ENCODE data around the gene MUTYH. TPM values are rescaled to one million over a fixed set of nuclear protein-coding genes. Genes with fewer than 3 reads are reported as not detected.

Gene MUTYH
- total RNA-seq, 3 donors from 2014 or later (not counting 1 experiment from before 2014, with no cell fraction given): 44.0 to 55.6 (median 51.5) TPM

DNA sequence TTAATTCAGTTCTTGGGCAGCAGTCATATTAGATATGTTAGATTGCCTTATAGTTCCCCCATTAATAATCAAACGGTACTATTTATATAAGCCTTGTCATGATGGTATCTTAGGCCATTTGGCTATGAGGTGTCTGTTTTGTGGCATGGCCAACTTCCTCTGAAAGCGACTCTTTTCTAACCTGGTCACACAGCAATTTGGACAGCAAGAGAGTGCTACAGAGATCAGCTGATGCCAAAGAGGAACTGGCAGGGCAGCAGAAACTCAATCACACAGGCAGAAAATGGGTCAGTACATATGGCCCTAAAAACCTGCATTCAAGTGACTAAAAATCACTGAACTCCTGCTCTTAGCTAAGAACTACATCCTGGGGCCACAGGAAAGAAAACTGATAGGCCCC, 13.4 kb upstream of the MUTYH start:
- Mint-ChIP-seq H3K36me3 (no peaks in the 10 kb centered on the region), H3K9me3 (no peaks in the 10 kb centered on the region), H3K4me1 (no peaks in the 10 kb centered on the region), H3K27ac (no peak overlapping the region), H3K4me3 (no peak overlapping the region), H3K27me3 (ENCODE audit: low read depth in 2 of 2) (no peaks in the 10 kb centered on the region)
- no peaks in the 10 kb centered on the region for H3K4me1 ChIP-seq (ENCODE audit: control insufficient read depth, insufficient read depth, low read length)
- ATAC-seq (no peak), DNase-seq (no peak)
- no peaks in the 10 kb centered on the region for H3K27me3 ChIP-seq (ENCODE audit: control insufficient read depth, insufficient read depth, low read length)
- 45% methylated on average over 1 of the region's 2 CpGs for WGBS (ENCODE audit: insufficient coverage)
- no peaks in the 10 kb centered on the region for H3K36me3 ChIP-seq (ENCODE audit: control insufficient read depth, insufficient read depth, low read length)
- no peaks in the 10 kb centered on the region for H3K9me3 ChIP-seq (ENCODE audit: control insufficient read depth, insufficient read depth, low read length)
- no peak overlapping the region for H3K27ac ChIP-seq (ENCODE audit: low read length)
- TF ChIP-seq, protein P1, sequence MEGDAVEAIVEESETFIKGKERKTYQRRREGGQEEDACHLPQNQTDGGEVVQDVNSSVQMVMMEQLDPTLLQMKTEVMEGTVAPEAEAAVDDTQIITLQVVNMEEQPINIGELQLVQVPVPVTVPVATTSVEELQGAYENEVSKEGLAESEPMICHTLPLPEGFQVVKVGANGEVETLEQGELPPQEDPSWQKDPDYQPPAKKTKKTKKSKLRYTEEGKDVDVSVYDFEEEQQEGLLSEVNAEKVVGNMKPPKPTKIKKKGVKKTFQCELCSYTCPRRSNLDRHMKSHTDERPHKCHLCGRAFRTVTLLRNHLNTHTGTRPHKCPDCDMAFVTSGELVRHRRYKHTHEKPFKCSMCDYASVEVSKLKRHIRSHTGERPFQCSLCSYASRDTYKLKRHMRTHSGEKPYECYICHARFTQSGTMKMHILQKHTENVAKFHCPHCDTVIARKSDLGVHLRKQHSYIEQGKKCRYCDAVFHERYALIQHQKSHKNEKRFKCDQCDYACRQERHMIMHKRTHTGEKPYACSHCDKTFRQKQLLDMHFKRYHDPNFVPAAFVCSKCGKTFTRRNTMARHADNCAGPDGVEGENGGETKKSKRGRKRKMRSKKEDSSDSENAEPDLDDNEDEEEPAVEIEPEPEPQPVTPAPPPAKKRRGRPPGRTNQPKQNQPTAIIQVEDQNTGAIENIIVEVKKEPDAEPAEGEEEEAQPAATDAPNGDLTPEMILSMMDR (IDR thresholded peaks at IDR 0.05): no peak
- intact Hi-C loops (cut with micrococcal nuclease): no loop called here
- H3K4me3 ChIP-seq (ENCODE audit: low read length): no peak overlapping the region

DNA sequence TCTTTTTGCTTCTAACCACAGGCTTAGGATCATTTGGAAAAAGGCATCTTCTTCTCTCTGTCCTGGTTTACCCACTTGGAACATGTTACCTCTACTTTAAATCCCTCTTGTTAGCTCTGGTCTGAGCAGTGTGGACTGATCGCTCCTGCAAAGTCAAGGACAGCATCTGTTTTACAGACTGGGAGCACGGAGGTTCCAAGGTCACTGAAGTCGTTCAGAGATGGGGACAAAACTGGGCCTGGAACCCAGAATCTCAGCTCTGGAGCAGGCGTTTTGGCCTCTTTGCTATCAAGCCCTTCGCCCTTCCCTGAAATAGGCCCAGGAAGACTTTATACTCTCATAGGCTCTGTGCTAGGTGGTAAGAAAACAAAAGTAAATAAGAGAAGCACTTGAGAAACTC, 11.3 kb upstream of the MUTYH start:
- H3K4me1 ChIP-seq (ENCODE audit: control insufficient read depth, insufficient read depth, low read length): no peaks in the 10 kb centered on the region
- H3K27me3 Mint-ChIP-seq (ENCODE audit: low read depth in 2 of 2): no peaks in the 10 kb centered on the region
- no peaks in the 10 kb centered on the region for H3K36me3 Mint-ChIP-seq
- H3K4me3 Mint-ChIP-seq: no peak overlapping the region
- intact Hi-C loops (cut with micrococcal nuclease): no loop called here
- no peak overlapping the region for H3K27ac ChIP-seq (ENCODE audit: low read length)
- H3K36me3 ChIP-seq (ENCODE audit: control insufficient read depth, insufficient read depth, low read length): no peaks in the 10 kb centered on the region
- WGBS (ENCODE audit: insufficient coverage): 92% methylated on average over 5 of the region's 5 CpGs
- H3K4me3 ChIP-seq (ENCODE audit: low read length): no peak overlapping the region
- no peak overlapping the region for H3K27ac Mint-ChIP-seq
- DNase-seq (no peak), ATAC-seq (no peak)
- H3K27me3 ChIP-seq (ENCODE audit: control insufficient read depth, insufficient read depth, low read length): no peaks in the 10 kb centered on the region
- TF ChIP-seq, protein P1 (IDR thresholded peaks at IDR 0.05): no peak
- H3K4me1 Mint-ChIP-seq: no peaks in the 10 kb centered on the region
- no peaks in the 10 kb centered on the region for H3K9me3 ChIP-seq (ENCODE audit: control insufficient read depth, insufficient read depth, low read length)
- no peaks in the 10 kb centered on the region for H3K9me3 Mint-ChIP-seq

DNA sequence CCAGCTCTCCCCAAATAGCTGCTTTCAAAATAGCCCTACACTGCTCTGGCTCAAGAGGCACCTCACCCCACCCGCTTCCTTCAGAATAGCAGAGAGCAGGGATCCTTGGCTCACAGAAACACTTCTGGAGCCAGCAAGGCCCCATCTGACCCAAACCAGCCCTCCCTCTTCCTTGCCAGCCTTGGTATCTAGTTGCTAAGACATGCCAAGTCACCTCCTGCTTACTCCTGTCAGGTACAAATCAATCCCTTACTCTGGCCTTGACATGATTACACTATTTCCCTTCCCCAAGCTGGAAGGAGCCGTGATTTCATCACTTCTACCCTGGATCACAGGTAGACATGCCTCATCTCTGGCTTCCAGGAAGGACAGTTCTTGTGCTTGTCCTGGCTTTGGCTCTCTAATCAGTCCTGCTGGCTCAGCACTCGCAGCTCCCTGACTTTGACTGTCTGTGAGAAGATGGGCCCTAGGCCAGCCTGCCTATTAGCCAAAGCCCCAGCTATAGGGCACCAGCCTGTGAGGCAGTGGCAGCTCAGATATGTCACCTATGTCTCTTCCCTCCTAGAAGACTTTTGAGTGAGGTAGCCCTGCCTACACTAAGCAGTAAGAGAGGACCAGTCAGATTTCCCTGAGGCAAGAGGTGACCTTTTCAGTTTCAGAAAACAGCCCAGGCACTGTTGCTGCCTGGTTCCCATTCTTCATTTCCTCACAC, 8.9 kb upstream of the MUTYH start:
- Histone ChIP-seq H3K9me3 (ENCODE audit: control insufficient read depth, insufficient read depth, low read length) (no peaks in the 10 kb centered on the region), H3K4me3 (ENCODE audit: low read length) (no peak overlapping the region), H3K4me1 (ENCODE audit: control insufficient read depth, insufficient read depth, low read length) (no peaks in the 10 kb centered on the region), H3K27ac (ENCODE audit: low read length) (no peak overlapping the region), H3K36me3 (ENCODE audit: control insufficient read depth, insufficient read depth, low read length) (peaks cover 9% of the 10 kb centered on the region), H3K27me3 (ENCODE audit: control insufficient read depth, insufficient read depth, low read length) (no peaks in the 10 kb centered on the region)
- Mint-ChIP-seq H3K4me3 (no peak overlapping the region), H3K4me1 (no peaks in the 10 kb centered on the region), H3K36me3 (no peaks in the 10 kb centered on the region), H3K27ac (peak overlapping the region in 1 of 2 donors; percentile 37), H3K27me3 (ENCODE audit: low read depth in 2 of 2) (no peaks in the 10 kb centered on the region), H3K9me3 (no peaks in the 10 kb centered on the region)
- ATAC-seq (no peak), DNase-seq (no peak)
- WGBS (ENCODE audit: insufficient coverage): 100% methylated on average over 3 of the region's 3 CpGs
- TF ChIP-seq, protein P1 (IDR thresholded peaks at IDR 0.05): no peak
- intact Hi-C loops (cut with micrococcal nuclease): no loop called here

DNA sequence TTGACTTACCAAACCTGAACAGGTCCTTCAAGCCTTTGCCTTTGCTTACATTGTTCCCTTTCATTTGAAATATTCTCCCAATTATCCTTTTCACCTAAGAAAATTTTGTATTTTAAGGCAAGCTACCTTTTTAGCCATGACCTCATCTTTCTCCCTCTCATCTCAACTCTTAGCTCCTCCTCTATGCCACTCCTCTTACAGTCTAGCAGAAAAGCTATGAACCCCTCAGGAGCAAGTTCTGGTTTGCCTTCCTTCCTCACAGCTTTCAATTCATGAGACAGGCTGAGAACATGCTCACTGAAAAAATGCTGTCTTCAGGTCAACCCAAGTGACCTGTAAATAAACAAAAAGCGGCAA, 8.3 kb upstream of the MUTYH start:
- Histone ChIP-seq H3K9me3 (ENCODE audit: control insufficient read depth, insufficient read depth, low read length) (no peaks in the 10 kb centered on the region), H3K4me1 (ENCODE audit: control insufficient read depth, insufficient read depth, low read length) (no peaks in the 10 kb centered on the region), H3K4me3 (ENCODE audit: low read length) (no peak overlapping the region), H3K27me3 (ENCODE audit: control insufficient read depth, insufficient read depth, low read length) (no peaks in the 10 kb centered on the region), H3K27ac (ENCODE audit: low read length) (no peak overlapping the region), H3K36me3 (ENCODE audit: control insufficient read depth, insufficient read depth, low read length) (peaks cover 15% of the 10 kb centered on the region)
- no peaks in the 10 kb centered on the region for H3K36me3 Mint-ChIP-seq
- no peak overlapping the region for H3K27ac Mint-ChIP-seq
- no peaks in the 10 kb centered on the region for H3K27me3 Mint-ChIP-seq (ENCODE audit: low read depth in 2 of 2)
- intact Hi-C loops (cut with micrococcal nuclease): no loop called here
- 100% methylated on average over 1 of the region's 1 CpG for WGBS (ENCODE audit: insufficient coverage)
- no peaks in the 10 kb centered on the region for H3K4me1 Mint-ChIP-seq
- DNase-seq (no peak), ATAC-seq (no peak)
- H3K9me3 Mint-ChIP-seq: no peaks in the 10 kb centered on the region
- H3K4me3 Mint-ChIP-seq: no peak overlapping the region
- TF ChIP-seq, protein P1 (IDR thresholded peaks at IDR 0.05): no peak

Data from natural killer cell (primary cell).